HepG2 (cell line): ENCODE data around the gene UQCRC2. TPM values are rescaled to one million over a fixed set of nuclear protein-coding genes. Genes with fewer than 3 reads are reported as not detected.
A peak's percentile ranks its signal among the peaks of the same experiment; 100 is the strongest.

ENCODE experiments used
- CEBPB ChIP-seq: IDR thresholded peaks from 2 replicates; pipeline ENCODE4 v1.6.1; 2011; ENCODE audit warnings: low read depth, low read length, improper control_type of control experiment, borderline replicate concordance
- JUN ChIP-seq: sonication (generic); formaldehyde crosslinking; IDR thresholded peaks from 2 replicates; pipeline ENCODE4 v1.4.0; 2020; ENCODE audit warnings: mild to moderate bottlenecking, missing genetic modification reagents
- KDM3A ChIP-seq: IDR thresholded peaks from 2 replicates; pipeline ENCODE4 v1.6.1; 2018; ENCODE audit warnings: low read depth, missing compliant biosample characterization
- MAFG ChIP-seq: sonication (generic); formaldehyde crosslinking; IDR thresholded peaks from 2 replicates; pipeline ENCODE4 v1.5.1; 2020; ENCODE audit warnings: mild to moderate bottlenecking, missing genetic modification reagents
- MED8 ChIP-seq: sonication (generic); formaldehyde crosslinking; IDR thresholded peaks from 2 replicates; pipeline ENCODE4 v1.8.1; 2023; ENCODE audit warnings: mild to moderate bottlenecking, missing genetic modification reagents; ENCODE audit not compliant: insufficient replicate concordance
- MIER2 ChIP-seq: IDR thresholded peaks from 2 replicates; pipeline ENCODE4 v1.6.1; 2016; ENCODE audit warnings: missing biosample characterization, missing genetic modification reagents
- NFKBIZ ChIP-seq: IDR thresholded peaks from 2 replicates; pipeline ENCODE4 v1.6.1; 2018; ENCODE audit warnings: missing genetic modification reagents, missing compliant biosample characterization
- NFRKB ChIP-seq: fragments of 450-650 bp; IDR thresholded peaks from 2 replicates; pipeline ENCODE4 v1.6.1; 2017
- PRMT3 ChIP-seq: sonication (generic); formaldehyde crosslinking; IDR thresholded peaks from 2 replicates; pipeline ENCODE4 v1.8.1; 2022; ENCODE audit warnings: low read depth, mild to moderate bottlenecking, moderate library complexity, missing genetic modification reagents, borderline replicate concordance
- RFX3 ChIP-seq: IDR thresholded peaks from 2 replicates; pipeline ENCODE4 v1.6.1; 2016; ENCODE audit warnings: missing biosample characterization, missing genetic modification reagents
- RFXAP ChIP-seq: sonication (generic); formaldehyde crosslinking; IDR thresholded peaks from 2 replicates; pipeline ENCODE4 v1.4.0; 2020; ENCODE audit warnings: missing genetic modification reagents, borderline replicate concordance
- STAT5B ChIP-seq: sonication (generic); formaldehyde crosslinking; IDR thresholded peaks from 2 replicates; pipeline ENCODE4 v1.4.0; 2020; ENCODE audit warnings: missing genetic modification reagents
- TBP ChIP-seq: sonication (generic); formaldehyde crosslinking; IDR thresholded peaks from 2 replicates; pipeline ENCODE4 v1.5.0; 2020; ENCODE audit warnings: missing genetic modification reagents
- XBP1 ChIP-seq: sonication (generic); formaldehyde crosslinking; IDR thresholded peaks from 2 replicates; pipeline ENCODE4 v1.5.0; 2020; ENCODE audit warnings: missing genetic modification reagents
- ZMYM3 ChIP-seq: sonication (generic); formaldehyde crosslinking; IDR thresholded peaks from 2 replicates; pipeline ENCODE4 v1.5.1; 2020; ENCODE audit warnings: mild to moderate bottlenecking, missing genetic modification reagents
- ZNF121 ChIP-seq: sonication (generic); formaldehyde crosslinking; IDR thresholded peaks from 2 replicates; pipeline ENCODE4 v1.5.0; 2020; ENCODE audit warnings: mild to moderate bottlenecking, missing genetic modification reagents
- ZNF180 ChIP-seq: sonication (generic); formaldehyde crosslinking; IDR thresholded peaks from 2 replicates; pipeline ENCODE4 v1.4.0; 2020; ENCODE audit warnings: low read depth, missing genetic modification reagents, borderline replicate concordance
- ZNF564 ChIP-seq: sonication (generic); formaldehyde crosslinking; IDR thresholded peaks from 2 replicates; pipeline ENCODE4 v1.8.1; 2023; ENCODE audit warnings: mild to moderate bottlenecking, missing genetic modification reagents
- ZNF570 ChIP-seq: sonication (generic); formaldehyde crosslinking; IDR thresholded peaks from 2 replicates; pipeline ENCODE4 v1.4.0; 2020; ENCODE audit warnings: mild to moderate bottlenecking, missing genetic modification reagents, borderline replicate concordance
- ZNF614 ChIP-seq: IDR thresholded peaks from 2 replicates; pipeline ENCODE4 v1.6.1; 2018; ENCODE audit warnings: missing biosample characterization, missing genetic modification reagents, inconsistent platforms, borderline replicate concordance
- ZNF749 ChIP-seq: sonication (generic); formaldehyde crosslinking; IDR thresholded peaks from 2 replicates; pipeline ENCODE4 v1.8.0; 2022; ENCODE audit warnings: mild to moderate bottlenecking, missing genetic modification reagents, moderate library complexity, borderline replicate concordance
- ZNF792 ChIP-seq: IDR thresholded peaks from 2 replicates; pipeline ENCODE4 v1.6.1; 2016
- polyA plus RNA-seq, 8 experiments: library from polyadenylated mRNA; depleted of rRNA in 3 of 8; stranded (reverse) in 7 of 8; unstranded in 1 of 8; fragments of >200 nt; fragmentation: Illumina TruSeq in 4 of 8; extraction: Trizol in 4 of 8; gene quantifications; 2 replicates each; pipeline versions ENCODE4 v1.2.1 to v1.2.3, GENCODE V29; 2011 to 2016; ENCODE audit warnings: low read depth in 4 of 8, missing spikeins in 1 of 8, mixed read lengths in 1 of 8; ENCODE audit not compliant: insufficient read depth in 1 of 8
- total RNA-seq, 5 experiments: library from RNA; depleted of rRNA; stranded (reverse); fragments of >200 nt; fragmentation: Illumina TruSeq; extraction: Trizol; gene quantifications; 2 replicates each; pipeline ENCODE4 v1.2.3, GENCODE V29; 2016; ENCODE audit warnings: low read depth in 1 of 5
- TF ChIP-seq, protein P1 (sequence below): sonication (generic); formaldehyde crosslinking; conservative IDR thresholded peaks from 2 replicates; pipeline ENCODE4 v1.8.0; 2022; ENCODE audit warnings: low read depth, missing genetic modification reagents
- TF ChIP-seq, protein P2 (sequence below): sonication (generic); formaldehyde crosslinking; IDR thresholded peaks from 2 replicates; pipeline ENCODE4 v1.5.0; 2020; ENCODE audit warnings: missing genetic modification reagents
- TF ChIP-seq, protein P3 (sequence below): IDR thresholded peaks from 2 replicates; pipeline ENCODE4 v1.6.1; 2016
- TF ChIP-seq, protein P4 (sequence below): IDR thresholded peaks from 2 replicates; pipeline ENCODE4 v1.6.1; 2016; ENCODE audit warnings: missing compliant biosample characterization, missing genetic modification reagents, borderline replicate concordance

The UQCRC2 gene
- total and polyA plus RNA-seq, 2 of the 13 experiments (the other 11 are each of a cell fraction or from before 2014, with no cell fraction given), result 442 to 536 TPM

DNA sequence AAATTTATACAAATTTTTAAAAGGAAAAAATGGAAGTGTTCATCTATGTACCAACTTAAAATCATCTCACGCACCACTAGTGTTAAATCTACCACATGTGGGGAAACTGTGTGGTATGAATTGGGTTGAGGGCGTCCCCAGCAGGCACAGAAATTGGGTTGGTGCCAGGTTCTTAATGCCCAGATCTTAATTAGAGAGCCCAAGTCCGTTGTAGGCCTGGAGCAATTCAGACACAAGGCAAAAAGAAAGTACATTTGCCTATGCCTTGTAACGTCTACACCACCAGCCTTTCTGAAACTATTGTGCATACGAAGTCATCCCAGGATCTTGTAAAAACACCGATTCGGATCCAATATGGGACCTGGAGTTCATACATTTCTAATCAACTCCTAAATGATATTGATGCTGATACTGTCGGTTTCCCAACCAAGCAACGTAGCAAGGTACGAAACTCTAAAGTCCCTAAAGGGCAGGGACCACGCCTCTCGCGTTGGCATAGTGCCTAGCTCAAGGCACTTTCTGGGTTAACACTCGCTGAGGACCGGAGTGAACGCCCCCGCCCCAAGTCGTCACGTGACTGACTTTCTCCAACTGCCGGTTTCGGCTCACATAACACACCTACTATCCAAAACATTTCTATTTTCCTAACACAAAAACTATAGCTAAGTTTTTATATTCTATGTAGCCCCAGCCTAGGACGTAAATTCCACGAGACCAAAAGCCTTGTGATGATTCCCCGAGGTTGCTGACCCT is 945 bp upstream of the UQCRC2 start (continued):
- TF ChIP-seq MED8 (CRISPR knock-in tag), result no peak
- TF ChIP-seq, protein P1, sequence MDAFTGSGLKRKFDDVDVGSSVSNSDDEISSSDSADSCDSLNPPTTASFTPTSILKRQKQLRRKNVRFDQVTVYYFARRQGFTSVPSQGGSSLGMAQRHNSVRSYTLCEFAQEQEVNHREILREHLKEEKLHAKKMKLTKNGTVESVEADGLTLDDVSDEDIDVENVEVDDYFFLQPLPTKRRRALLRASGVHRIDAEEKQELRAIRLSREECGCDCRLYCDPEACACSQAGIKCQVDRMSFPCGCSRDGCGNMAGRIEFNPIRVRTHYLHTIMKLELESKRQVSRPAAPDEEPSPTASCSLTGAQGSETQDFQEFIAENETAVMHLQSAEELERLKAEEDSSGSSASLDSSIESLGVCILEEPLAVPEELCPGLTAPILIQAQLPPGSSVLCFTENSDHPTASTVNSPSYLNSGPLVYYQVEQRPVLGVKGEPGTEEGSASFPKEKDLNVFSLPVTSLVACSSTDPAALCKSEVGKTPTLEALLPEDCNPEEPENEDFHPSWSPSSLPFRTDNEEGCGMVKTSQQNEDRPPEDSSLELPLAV, result no peak
- TF ChIP-seq ZNF614, result 0 out of 2 replicates have a peak, but pooled peaks have one; percentile 23
- no peak for TF ChIP-seq PRMT3 (CRISPR knock-in tag)
- TF ChIP-seq, protein P2, sequence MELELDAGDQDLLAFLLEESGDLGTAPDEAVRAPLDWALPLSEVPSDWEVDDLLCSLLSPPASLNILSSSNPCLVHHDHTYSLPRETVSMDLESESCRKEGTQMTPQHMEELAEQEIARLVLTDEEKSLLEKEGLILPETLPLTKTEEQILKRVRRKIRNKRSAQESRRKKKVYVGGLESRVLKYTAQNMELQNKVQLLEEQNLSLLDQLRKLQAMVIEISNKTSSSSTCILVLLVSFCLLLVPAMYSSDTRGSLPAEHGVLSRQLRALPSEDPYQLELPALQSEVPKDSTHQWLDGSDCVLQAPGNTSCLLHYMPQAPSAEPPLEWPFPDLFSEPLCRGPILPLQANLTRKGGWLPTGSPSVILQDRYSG (CRISPR knock-in tag), result no peak; the same call in 1 of the 2 replicates
- TF ChIP-seq RFX3 (CRISPR knock-in tag), result no peak
- TF ChIP-seq NFKBIZ (CRISPR knock-in tag), result no peak; the same call in 1 of the 2 replicates
- TF ChIP-seq STAT5B (CRISPR knock-in tag), result peak; percentile 44; the same call in 1 of the 2 replicates
- TF ChIP-seq KDM3A (CRISPR knock-in tag), result 0 out of 2 replicates have a peak, but pooled peaks have one; percentile 21
- no peak; the same call in 1 of the 2 replicates for TF ChIP-seq ZMYM3 (CRISPR knock-in tag)
- 0 out of 2 replicates have a peak, but pooled peaks have one; percentile 82 for TF ChIP-seq ZNF749 (CRISPR knock-in tag)
- no peak for TF ChIP-seq NFRKB
- no peak for TF ChIP-seq JUN (CRISPR knock-in tag)
- 0 out of 2 replicates have a peak, but pooled peaks have one; percentile 16 for TF ChIP-seq ZNF570 (CRISPR knock-in tag)
- TF ChIP-seq ZNF180 (CRISPR knock-in tag), result no peak
- no peak for TF ChIP-seq TBP (CRISPR knock-in tag)
- TF ChIP-seq, protein P3, sequence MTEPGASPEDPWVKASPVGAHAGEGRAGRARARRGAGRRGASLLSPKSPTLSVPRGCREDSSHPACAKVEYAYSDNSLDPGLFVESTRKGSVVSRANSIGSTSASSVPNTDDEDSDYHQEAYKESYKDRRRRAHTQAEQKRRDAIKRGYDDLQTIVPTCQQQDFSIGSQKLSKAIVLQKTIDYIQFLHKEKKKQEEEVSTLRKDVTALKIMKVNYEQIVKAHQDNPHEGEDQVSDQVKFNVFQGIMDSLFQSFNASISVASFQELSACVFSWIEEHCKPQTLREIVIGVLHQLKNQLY (CRISPR knock-in tag), result no peak
- TF ChIP-seq RFXAP (CRISPR knock-in tag), result peak; percentile 14; the same call in 1 of the 2 replicates
- no peak; the same call in 1 of the 2 replicates for TF ChIP-seq MIER2 (CRISPR knock-in tag)
- TF ChIP-seq, protein P4, sequence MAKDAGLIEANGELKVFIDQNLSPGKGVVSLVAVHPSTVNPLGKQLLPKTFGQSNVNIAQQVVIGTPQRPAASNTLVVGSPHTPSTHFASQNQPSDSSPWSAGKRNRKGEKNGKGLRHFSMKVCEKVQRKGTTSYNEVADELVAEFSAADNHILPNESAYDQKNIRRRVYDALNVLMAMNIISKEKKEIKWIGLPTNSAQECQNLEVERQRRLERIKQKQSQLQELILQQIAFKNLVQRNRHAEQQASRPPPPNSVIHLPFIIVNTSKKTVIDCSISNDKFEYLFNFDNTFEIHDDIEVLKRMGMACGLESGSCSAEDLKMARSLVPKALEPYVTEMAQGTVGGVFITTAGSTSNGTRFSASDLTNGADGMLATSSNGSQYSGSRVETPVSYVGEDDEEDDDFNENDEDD (CRISPR knock-in tag), result no peak; the same call in 1 of the 2 replicates
- TF ChIP-seq ZNF121 (CRISPR knock-in tag), result no peak; the same call in 1 of the 2 replicates
- TF ChIP-seq MAFG (CRISPR knock-in tag), result no peak
- TF ChIP-seq ZNF564, result no peak
- peak; percentile 18; the same call in 1 of the 2 replicates for TF ChIP-seq CEBPB
- no peak for TF ChIP-seq XBP1 (CRISPR knock-in tag)
- peak; percentile 9 for TF ChIP-seq ZNF792 (CRISPR knock-in tag)
